ENCODE results near the gene DLK2. TPM values are rescaled to one million over a fixed set of nuclear protein-coding genes. Genes with fewer than 3 reads are reported as not detected.

Gene DLK2
- total RNA-seq, 1 experiment from 2014 or later = 0.81 TPM

DNA sequence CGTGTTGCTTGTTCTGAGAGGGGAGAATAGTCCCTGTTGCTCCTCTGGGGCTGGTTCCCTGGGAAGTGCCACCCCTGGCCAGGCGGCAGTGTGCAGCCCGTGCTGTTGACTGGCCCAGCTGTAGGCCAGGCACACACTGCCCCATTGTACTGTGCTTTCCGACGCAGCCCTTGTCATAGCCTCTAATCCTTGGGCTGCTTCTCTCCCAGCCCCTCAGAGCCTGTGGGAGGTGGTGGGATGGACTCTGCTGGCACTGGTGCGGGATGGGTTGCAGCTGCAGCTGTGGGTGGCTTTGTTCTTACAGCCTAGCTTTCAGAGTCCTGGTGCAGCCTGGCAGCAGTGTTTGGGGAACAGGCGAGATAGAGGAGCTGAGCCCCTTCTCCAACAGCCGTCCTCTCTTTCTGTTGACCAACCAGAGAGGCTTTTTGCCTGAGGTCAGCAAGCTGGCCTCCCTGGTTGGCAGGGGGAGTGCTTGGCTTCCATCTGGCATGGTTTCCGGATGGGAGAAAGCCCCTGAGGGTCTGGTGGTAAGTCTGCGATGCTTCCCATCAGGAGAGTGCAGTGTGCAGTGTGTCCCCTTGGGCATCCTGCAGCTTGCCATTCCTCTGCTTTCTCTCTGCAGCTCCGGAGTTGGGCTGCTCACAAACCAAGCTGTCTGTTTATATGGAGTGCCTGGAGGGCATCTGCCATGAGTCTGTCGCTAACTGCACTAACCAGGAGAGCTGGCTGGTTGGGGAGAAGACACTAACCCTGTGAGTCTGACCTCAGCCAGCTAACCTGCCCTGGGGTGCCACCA lies 34.1 kb upstream of the DLK2 start:
- TF ChIP-seq, protein P1, sequence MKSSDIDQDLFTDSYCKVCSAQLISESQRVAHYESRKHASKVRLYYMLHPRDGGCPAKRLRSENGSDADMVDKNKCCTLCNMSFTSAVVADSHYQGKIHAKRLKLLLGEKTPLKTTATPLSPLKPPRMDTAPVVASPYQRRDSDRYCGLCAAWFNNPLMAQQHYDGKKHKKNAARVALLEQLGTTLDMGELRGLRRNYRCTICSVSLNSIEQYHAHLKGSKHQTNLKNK (CRISPR knock-in tag; IDR thresholded peaks at IDR 0.05) = no peak
- TF ChIP-seq ZNF263 (CRISPR knock-in tag; IDR thresholded peaks at IDR 0.05; ENCODE audit: low read depth) (no peak), ZNF121 (CRISPR knock-in tag; IDR thresholded peaks at IDR 0.05) (0 out of 2 replicates have a peak, but pooled peaks have one; percentile 35), JUN (CRISPR knock-in tag; IDR thresholded peaks at IDR 0.05) (no peak), EMX1 (CRISPR knock-in tag; IDR thresholded peaks at IDR 0.05) (no peak)
- TF ChIP-seq, protein P2, sequence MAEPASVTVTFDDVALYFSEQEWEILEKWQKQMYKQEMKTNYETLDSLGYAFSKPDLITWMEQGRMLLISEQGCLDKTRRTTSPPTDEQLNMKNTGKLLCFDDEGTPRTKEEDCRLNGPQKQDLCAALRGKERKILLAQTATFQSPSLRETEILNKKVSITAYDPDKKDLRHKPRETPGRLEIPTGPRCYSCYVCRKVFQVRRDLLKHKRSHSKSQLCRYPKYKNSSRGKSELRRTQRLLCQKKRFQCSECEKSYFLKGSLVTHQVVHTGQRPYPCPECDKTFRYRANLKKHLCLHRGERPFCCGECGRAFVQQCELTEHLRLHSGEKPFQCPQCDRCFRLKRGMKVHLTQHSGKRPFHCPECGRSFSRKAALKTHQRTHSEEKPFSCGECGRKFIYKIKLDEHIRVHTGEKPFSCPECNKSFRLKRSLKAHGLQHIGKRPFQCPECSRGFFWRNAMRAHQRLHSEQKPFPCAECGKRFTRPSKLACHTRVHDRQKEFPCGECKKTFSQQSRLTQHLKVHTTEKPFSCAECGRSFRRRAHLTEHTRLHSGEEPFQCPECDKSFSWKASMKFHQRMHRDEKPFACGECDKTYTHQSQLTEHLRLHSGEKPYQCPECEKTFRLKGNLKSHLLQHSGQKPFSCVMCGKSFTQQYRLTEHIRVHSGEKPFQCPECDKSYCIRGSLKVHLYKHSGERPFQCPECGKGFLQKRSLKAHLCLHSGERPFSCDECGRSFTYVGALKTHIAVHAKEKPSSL (CRISPR knock-in tag; conservative IDR thresholded peaks at IDR 0.05) = no peak
- no peak overlapping the region for H3K4me3 Mint-ChIP-seq

DNA sequence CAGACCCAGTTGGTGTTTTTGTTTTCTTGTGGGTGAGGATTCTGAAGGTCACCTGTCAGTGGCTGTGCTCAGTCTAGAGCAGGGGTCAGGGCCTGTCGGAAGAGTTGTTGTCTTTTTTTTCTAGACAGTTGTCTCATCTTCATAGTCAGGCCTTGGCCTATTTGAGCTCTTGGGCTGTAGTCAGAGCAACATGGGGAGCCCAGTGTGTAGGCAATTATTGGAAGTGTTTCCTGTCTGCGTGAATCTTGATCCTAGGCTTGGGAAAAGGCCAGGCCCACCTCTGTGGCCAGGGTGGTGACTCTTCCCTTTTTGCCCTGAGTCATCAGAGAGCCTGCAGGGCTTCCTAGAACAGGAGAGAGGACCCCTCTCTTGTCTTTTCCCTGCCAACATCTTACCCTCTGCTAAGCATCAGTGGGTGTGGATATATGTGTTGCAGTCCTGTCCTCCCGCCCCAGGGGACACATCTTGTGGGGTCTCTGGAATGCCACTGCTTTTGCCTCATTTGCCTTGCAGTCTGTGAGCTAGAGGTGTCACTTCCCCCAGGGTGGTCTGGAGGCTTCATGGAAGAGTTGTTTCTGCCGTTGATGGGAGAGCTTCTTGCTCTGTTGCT lies 33.4 kb upstream of the DLK2 start:
- Mint-ChIP-seq H3K27me3 (ENCODE audit: low read depth) (no peaks in the 10 kb centered on the region; the same call in 1 of the 2 replicates), H3K9me3 (no peaks in the 10 kb centered on the region), H3K36me3 (peaks cover 3% of the 10 kb centered on the region; the same call in 1 of the 2 replicates), H3K4me1 (peaks cover 26% of the 10 kb centered on the region), H3K4me3 (no peak overlapping the region), H3K27ac (peak overlapping the region; percentile 13; the same call in 1 of the 2 replicates)
- no peak for ATAC-seq
- POLR2A ChIA-PET = no interaction called here
- CTCF ChIA-PET = interaction anchor here (1.3 to 1.5 kb wide), 2 partner anchors 18 to 31 kb away, joined by 4 read pairs; no protein-coding TSS in a partner anchor
- no peak for DNase-seq (ENCODE audit: low spot score)
- TF ChIP-seq, protein P3, sequence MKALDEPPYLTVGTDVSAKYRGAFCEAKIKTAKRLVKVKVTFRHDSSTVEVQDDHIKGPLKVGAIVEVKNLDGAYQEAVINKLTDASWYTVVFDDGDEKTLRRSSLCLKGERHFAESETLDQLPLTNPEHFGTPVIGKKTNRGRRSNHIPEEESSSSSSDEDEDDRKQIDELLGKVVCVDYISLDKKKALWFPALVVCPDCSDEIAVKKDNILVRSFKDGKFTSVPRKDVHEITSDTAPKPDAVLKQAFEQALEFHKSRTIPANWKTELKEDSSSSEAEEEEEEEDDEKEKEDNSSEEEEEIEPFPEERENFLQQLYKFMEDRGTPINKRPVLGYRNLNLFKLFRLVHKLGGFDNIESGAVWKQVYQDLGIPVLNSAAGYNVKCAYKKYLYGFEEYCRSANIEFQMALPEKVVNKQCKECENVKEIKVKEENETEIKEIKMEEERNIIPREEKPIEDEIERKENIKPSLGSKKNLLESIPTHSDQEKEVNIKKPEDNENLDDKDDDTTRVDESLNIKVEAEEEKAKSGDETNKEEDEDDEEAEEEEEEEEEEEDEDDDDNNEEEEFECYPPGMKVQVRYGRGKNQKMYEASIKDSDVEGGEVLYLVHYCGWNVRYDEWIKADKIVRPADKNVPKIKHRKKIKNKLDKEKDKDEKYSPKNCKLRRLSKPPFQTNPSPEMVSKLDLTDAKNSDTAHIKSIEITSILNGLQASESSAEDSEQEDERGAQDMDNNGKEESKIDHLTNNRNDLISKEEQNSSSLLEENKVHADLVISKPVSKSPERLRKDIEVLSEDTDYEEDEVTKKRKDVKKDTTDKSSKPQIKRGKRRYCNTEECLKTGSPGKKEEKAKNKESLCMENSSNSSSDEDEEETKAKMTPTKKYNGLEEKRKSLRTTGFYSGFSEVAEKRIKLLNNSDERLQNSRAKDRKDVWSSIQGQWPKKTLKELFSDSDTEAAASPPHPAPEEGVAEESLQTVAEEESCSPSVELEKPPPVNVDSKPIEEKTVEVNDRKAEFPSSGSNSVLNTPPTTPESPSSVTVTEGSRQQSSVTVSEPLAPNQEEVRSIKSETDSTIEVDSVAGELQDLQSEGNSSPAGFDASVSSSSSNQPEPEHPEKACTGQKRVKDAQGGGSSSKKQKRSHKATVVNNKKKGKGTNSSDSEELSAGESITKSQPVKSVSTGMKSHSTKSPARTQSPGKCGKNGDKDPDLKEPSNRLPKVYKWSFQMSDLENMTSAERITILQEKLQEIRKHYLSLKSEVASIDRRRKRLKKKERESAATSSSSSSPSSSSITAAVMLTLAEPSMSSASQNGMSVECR (CRISPR knock-in tag; IDR thresholded peaks at IDR 0.05; ENCODE audit: borderline replicate concordance) = no peak
- no peak for TF ChIP-seq ATF1 (CRISPR knock-in tag; IDR thresholded peaks at IDR 0.05)
- no peak for TF ChIP-seq ETV6 (CRISPR knock-in tag; IDR thresholded peaks at IDR 0.05)
- TF ChIP-seq ZNF219 (CRISPR knock-in tag; IDR thresholded peaks at IDR 0.05; ENCODE audit: borderline replicate concordance) = no peak
- TF ChIP-seq, protein P4, sequence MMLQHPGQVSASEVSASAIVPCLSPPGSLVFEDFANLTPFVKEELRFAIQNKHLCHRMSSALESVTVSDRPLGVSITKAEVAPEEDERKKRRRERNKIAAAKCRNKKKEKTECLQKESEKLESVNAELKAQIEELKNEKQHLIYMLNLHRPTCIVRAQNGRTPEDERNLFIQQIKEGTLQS (CRISPR knock-in tag; conservative IDR thresholded peaks at IDR 0.05) = no peak

More for the DNA sequence above, 34.1 kb upstream of the DLK2 start:
- Mint-ChIP-seq H3K27me3 (ENCODE audit: low read depth) (no peaks in the 10 kb centered on the region; the same call in 1 of the 2 replicates), H3K9me3 (no peaks in the 10 kb centered on the region), H3K4me1 (peaks cover 26% of the 10 kb centered on the region), H3K36me3 (peaks cover 3% of the 10 kb centered on the region; the same call in 1 of the 2 replicates), H3K27ac (peak overlapping the region; percentile 84; the same call in 1 of the 2 replicates)
- CTCF ChIA-PET = interaction anchor here (0.9 to 1.5 kb wide), 3 partner anchors 17 to 183 kb away, joined by 3 to 4 read pairs (median 4); no protein-coding TSS in a partner anchor
- POLR2A ChIA-PET = no interaction called here
- ATAC-seq (no peak), DNase-seq (ENCODE audit: low spot score) (no peak)

Data from WTC11 (cell line).